Ishikawa (cell line): ENCODE data around the gene LFNG.

Source experiments
- CEBPB ChIP-seq: IDR thresholded peaks from 2 replicates; pipeline ENCODE4 v1.6.1; 2012
- CREB1 ChIP-seq: IDR thresholded peaks from 2 replicates; pipeline ENCODE4 v1.6.1; 2012; ENCODE audit warnings: low read depth
- EGR1 ChIP-seq: IDR thresholded peaks from 2 replicates; pipeline ENCODE4 v1.6.1; 2012
- EP300 ChIP-seq: IDR thresholded peaks from 2 replicates; pipeline ENCODE4 v1.6.1; 2012; ENCODE audit warnings: borderline replicate concordance
- FOXM1 ChIP-seq: IDR thresholded peaks from 2 replicates; pipeline ENCODE4 v1.6.1; 2012; ENCODE audit warnings: low read depth, borderline replicate concordance
- NFIC ChIP-seq: IDR thresholded peaks from 2 replicates; pipeline ENCODE4 v1.6.1; 2012
- RAD21 ChIP-seq: IDR thresholded peaks from 2 replicates; pipeline ENCODE4 v1.6.1; 2012; ENCODE audit warnings: low read depth
- TAF1 ChIP-seq: IDR thresholded peaks from 2 replicates; pipeline ENCODE4 v1.6.1; 2012; ENCODE audit warnings: low read depth, mild to moderate bottlenecking
- TCF12 ChIP-seq: IDR thresholded peaks from 2 replicates; pipeline ENCODE4 v1.6.1; 2012; ENCODE audit warnings: low read depth
- TEAD4 ChIP-seq: IDR thresholded peaks from 2 replicates; pipeline ENCODE4 v1.6.1; 2012
- YY1 ChIP-seq: IDR thresholded peaks from 2 replicates; pipeline ENCODE4 v1.6.1; 2012; ENCODE audit warnings: low read depth
- ZBTB7A ChIP-seq: IDR thresholded peaks from 2 replicates; pipeline ENCODE4 v1.6.1; 2012; ENCODE audit warnings: low read depth
- TF ChIP-seq, protein P1 (sequence below): IDR thresholded peaks from 2 replicates; pipeline ENCODE4 v1.6.1; 2012
- TF ChIP-seq, protein P2 (sequence below): IDR thresholded peaks from 2 replicates; pipeline ENCODE4 v1.6.1; 2012; ENCODE audit warnings: low read depth, mild to moderate bottlenecking
- TF ChIP-seq, protein P3 (sequence below): IDR thresholded peaks from 2 replicates; pipeline ENCODE4 v1.6.1; 2012

LFNG gene

DNA sequence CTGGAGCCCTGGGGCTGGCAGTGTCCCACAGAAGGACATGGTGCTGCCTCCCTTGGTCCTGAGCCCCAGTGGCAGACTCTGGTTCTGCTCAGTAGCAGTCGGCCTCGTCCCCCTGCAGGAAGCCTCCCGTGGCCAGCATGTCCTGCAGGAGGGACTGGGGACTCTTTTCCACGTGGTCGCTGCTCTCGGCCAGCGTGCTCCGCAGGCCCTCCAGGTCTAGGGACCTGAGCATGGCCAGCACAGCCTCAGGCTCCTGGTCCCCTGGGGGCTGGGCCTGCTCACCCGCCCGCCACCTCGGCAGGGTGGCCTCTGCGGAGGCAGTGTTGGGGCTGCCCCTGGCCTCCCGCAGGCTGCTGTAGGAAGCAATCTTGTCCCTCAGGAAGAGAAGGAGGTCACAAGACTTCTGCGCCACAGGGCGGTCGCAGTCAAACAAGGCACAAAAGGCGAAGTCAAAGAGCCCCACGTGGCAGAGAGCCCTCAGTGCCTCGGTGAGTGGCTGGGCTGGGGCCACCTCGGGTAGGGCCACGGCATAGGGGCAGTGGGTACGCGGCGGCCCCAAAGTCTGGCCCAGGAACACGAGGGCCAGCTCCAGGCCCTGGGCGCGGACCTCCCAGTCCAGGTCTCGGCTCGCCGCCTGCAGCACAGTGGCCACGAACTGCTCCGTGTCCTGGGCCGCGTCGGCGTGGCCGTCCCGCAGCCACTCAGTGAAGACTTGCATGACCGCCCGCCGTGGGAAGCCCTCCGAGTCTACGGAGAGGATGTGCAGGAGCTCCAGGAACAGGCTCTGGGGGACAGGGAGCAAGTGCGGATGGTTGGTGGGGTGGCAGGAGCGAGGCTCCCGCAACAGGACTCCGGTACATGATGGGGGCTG lies 18.6 kb downstream of the LFNG start:
- TF ChIP-seq TEAD4 = no peak

DNA sequence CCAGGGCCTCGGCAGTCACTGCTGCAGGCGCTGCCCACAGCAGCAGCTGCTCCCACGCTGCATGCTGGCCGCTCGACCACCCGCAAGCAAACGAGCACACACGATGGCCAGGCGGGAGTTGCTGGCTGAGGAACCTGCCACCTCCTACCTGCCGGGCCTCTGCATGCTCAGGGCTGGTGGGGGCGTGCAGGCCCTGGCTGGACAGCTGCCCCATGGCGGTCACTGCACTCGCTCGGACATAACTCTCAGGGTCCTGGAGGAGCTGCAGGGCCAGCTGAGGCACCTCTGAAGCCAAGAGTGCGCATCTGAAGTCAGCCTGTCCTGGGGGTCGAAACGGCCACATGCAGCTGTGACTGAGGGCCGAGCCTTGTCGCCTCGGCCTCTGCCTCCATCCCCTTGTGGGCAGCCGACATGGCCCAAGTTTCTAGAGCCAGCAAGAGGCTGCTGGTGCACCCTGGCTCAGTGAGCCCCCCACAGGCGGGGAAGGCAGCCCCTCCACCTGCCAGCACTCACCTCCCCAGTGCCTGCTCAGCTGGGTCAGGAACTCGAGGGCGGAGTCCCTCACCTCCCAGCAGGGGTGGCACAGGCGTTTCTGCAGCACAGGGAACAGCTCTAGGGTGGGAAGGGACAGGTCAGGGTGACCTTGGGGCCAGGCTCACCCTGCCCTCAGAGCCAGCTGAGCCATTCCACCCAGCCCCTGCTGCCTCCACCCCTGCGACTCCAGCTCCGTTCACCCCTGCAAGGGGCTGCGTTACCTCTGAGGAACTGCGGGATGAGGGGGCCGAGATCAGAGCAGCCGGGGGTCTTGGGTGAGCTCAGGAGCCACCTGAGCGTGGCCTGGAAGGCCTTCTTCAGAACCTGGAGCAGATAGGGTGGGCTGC lies 19.7 kb downstream of the LFNG start:
- TF ChIP-seq ZBTB7A (no peak), CEBPB (no peak), TEAD4 (no peak), YY1 (no peak), EGR1 (no peak), FOXM1 (no peak), TAF1 (no peak), RAD21 (no peak), TCF12 (no peak), NFIC (no peak), EP300 (no peak)
- TF ChIP-seq, protein P1, sequence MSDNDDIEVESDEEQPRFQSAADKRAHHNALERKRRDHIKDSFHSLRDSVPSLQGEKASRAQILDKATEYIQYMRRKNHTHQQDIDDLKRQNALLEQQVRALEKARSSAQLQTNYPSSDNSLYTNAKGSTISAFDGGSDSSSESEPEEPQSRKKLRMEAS = no peak
- TF ChIP-seq, protein P2, sequence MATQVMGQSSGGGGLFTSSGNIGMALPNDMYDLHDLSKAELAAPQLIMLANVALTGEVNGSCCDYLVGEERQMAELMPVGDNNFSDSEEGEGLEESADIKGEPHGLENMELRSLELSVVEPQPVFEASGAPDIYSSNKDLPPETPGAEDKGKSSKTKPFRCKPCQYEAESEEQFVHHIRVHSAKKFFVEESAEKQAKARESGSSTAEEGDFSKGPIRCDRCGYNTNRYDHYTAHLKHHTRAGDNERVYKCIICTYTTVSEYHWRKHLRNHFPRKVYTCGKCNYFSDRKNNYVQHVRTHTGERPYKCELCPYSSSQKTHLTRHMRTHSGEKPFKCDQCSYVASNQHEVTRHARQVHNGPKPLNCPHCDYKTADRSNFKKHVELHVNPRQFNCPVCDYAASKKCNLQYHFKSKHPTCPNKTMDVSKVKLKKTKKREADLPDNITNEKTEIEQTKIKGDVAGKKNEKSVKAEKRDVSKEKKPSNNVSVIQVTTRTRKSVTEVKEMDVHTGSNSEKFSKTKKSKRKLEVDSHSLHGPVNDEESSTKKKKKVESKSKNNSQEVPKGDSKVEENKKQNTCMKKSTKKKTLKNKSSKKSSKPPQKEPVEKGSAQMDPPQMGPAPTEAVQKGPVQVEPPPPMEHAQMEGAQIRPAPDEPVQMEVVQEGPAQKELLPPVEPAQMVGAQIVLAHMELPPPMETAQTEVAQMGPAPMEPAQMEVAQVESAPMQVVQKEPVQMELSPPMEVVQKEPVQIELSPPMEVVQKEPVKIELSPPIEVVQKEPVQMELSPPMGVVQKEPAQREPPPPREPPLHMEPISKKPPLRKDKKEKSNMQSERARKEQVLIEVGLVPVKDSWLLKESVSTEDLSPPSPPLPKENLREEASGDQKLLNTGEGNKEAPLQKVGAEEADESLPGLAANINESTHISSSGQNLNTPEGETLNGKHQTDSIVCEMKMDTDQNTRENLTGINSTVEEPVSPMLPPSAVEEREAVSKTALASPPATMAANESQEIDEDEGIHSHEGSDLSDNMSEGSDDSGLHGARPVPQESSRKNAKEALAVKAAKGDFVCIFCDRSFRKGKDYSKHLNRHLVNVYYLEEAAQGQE = no peak
- TF ChIP-seq, protein P3, sequence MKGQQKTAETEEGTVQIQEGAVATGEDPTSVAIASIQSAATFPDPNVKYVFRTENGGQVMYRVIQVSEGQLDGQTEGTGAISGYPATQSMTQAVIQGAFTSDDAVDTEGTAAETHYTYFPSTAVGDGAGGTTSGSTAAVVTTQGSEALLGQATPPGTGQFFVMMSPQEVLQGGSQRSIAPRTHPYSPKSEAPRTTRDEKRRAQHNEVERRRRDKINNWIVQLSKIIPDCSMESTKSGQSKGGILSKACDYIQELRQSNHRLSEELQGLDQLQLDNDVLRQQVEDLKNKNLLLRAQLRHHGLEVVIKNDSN = no peak

DNA sequence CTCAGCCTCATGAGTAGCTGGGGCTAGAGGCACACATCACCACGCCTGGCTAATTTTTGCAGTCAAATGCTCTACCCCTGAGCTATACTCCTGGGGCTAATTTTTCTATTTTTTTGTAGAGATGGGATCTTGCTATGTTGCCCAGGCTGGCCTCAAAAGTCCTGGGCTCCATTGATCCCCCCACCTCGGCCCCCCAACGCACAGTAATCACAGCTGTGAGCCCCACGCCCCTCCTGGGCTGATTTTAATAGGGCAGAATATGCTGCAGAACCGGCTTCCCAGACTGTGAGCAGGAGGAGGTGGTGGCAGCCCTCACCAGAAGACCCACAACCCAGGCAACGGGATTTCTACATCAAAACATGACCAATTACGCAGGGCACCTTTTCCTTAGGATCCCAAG lies 20.6 kb downstream of the LFNG start:
- no peak for TF ChIP-seq FOXM1
- TF ChIP-seq, protein P2 = no peak
- TF ChIP-seq TCF12 = no peak

DNA sequence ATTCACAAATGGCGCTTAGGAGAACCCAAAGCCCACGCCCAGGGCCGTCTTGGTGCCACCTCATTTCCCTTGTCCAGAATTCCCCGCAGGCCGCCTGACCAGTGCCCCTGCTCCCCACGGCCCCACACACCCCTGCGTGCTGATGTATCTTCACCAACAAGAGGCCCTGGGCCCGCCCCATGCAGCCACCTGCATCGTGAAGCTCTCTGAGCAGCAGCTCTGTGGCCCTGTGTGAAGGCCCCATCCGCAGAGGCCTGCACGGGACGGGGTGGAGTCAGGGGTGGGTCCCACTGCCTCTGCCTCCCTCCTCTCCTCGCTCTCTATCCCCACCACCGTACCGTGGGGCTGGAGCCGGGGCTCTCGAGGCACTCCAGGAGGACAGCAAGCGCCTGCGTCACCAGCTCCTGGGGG lies 21.1 kb downstream of the LFNG start:
- TF ChIP-seq CEBPB (no peak), YY1 (no peak), CREB1 (no peak), TCF12 (no peak), TEAD4 (no peak), EGR1 (no peak), NFIC (no peak), ZBTB7A (no peak), EP300 (no peak), FOXM1 (no peak), TAF1 (no peak), RAD21 (no peak)
- TF ChIP-seq, protein P3 = no peak
- TF ChIP-seq, protein P1 = no peak
- TF ChIP-seq, protein P2 = no peak
